GM12878 (cell line): ENCODE data around the gene NOC4L. TPM values are rescaled to one million over a fixed set of nuclear protein-coding genes. Genes with fewer than 3 reads are reported as not detected.

Experiments
- polyA plus RNA-seq, 11 experiments: library from polyadenylated mRNA; depleted of rRNA in 4 of 11; unstranded in 6 of 11; stranded (reverse) in 5 of 11; fragments of >200 nt; fragmentation: Nextera tagmentation in 4 of 11; fragmentation: Illumina TruSeq in 1 of 11; extraction: Ambion mirVana in 4 of 11; extraction: Trizol in 1 of 11; gene quantifications; 1 replicate in 1 of 11; 2 replicates in 10 of 11; pipeline versions ENCODE4 v1.2.1 to v1.2.3, GENCODE V29; 2011 to 2016; ENCODE audit warnings: inconsistent platforms in 2 of 11, missing spikeins in 2 of 11, low read depth in 1 of 11
- small RNA-seq: library from RNA; depleted of rRNA; stranded (forward); fragments of <200 nt; gene quantifications from one replicate; pipeline ENCODE3, GENCODE V24; 2014
- total RNA-seq, 4 experiments: library from RNA; depleted of rRNA in 3 of 4; stranded (reverse); fragments of >200 nt in 3 of 4; fragmentation: Illumina TruSeq in 1 of 4; extraction: Trizol in 1 of 4; gene quantifications; 2 replicates each; pipeline versions ENCODE4 v1.2.1 to v1.2.3, GENCODE V29; 2013 to 2021

The NOC4L gene
- total and polyA plus RNA-seq, 10 of the 15 experiments (the other 5 are each of a cell fraction or from before 2014, with no cell fraction given): 0.72 to 68.2 (median 15.2) TPM

Small RNAs within 50 kb of the gene (small RNA-seq; reads per million reads assigned to genes)
- gene AC138466.3: not detected

Other genes starting within 250 kb of the NOC4L start
- 1.9 and 2.0 TPM in 2 replicates for gene ULK1, start 249.8 kb upstream of the NOC4L start, total RNA-seq (2014; rRNA removed)
- 1.2 and 1.8 TPM in 2 replicates for gene ULK1, start 249.8 kb upstream of the NOC4L start, total RNA-seq (2014; rRNA removed; fragmentation: Illumina TruSeq; extraction: Trizol)
- 14.1 and 15.8 TPM in 2 replicates for gene ULK1, start 249.8 kb upstream of the NOC4L start, total RNA-seq (2021)
- 1.3 and 2.0 TPM in 2 replicates for gene ULK1, start 249.8 kb upstream of the NOC4L start, polyA plus RNA-seq (2011; rRNA removed)
- gene ULK1, start 249.8 kb upstream of the NOC4L start, polyA plus RNA-seq (2014; fragmentation: Illumina TruSeq; extraction: Trizol): 0.57 and 1.7 TPM in 2 replicates
- gene ULK1, start 249.8 kb upstream of the NOC4L start, polyA plus RNA-seq (2014; fragmentation: Nextera tagmentation; extraction: Ambion mirVana): under 1 TPM; 0.13 to 0.55 TPM
- gene ULK1, start 249.8 kb upstream of the NOC4L start, polyA plus RNA-seq (2014; rRNA removed): 7.7 and 9.4 TPM in 2 replicates
- 1 to 10 TPM in 1 of 2 experiments, under 1 TPM in 1; 0.87 to 1.1 TPM for gene ULK1, start 249.8 kb upstream of the NOC4L start, polyA plus RNA-seq (2016; fragmentation: Nextera tagmentation; extraction: Ambion mirVana)
- 28.7 and 33.5 TPM in 2 replicates for gene PUS1, start 215.2 kb upstream of the NOC4L start, total RNA-seq (2014; rRNA removed)
- 13.7 and 14.9 TPM in 2 replicates for gene PUS1, start 215.2 kb upstream of the NOC4L start, total RNA-seq (2014; rRNA removed; fragmentation: Illumina TruSeq; extraction: Trizol)
- 66.4 and 74.2 TPM in 2 replicates for gene PUS1, start 215.2 kb upstream of the NOC4L start, total RNA-seq (2021)
- gene PUS1, start 215.2 kb upstream of the NOC4L start, polyA plus RNA-seq (2011; rRNA removed): 12.6 and 23.2 TPM in 2 replicates
- gene PUS1, start 215.2 kb upstream of the NOC4L start, polyA plus RNA-seq (2014; fragmentation: Illumina TruSeq; extraction: Trizol): 7.6 and 17.3 TPM in 2 replicates
- 1 to 10 TPM; 1.3 to 5.5 TPM for gene PUS1, start 215.2 kb upstream of the NOC4L start, polyA plus RNA-seq (2014; fragmentation: Nextera tagmentation; extraction: Ambion mirVana)
- gene PUS1, start 215.2 kb upstream of the NOC4L start, polyA plus RNA-seq (2014; rRNA removed): 42.5 and 62.4 TPM in 2 replicates
- gene PUS1, start 215.2 kb upstream of the NOC4L start, polyA plus RNA-seq (2016; fragmentation: Nextera tagmentation; extraction: Ambion mirVana): 10 to 100 TPM; 27.7 to 37.7 TPM
- 6.2 and 6.9 TPM in 2 replicates for gene EP400, start 194.5 kb upstream of the NOC4L start, total RNA-seq (2014; rRNA removed)
- gene EP400, start 194.5 kb upstream of the NOC4L start, total RNA-seq (2014; rRNA removed; fragmentation: Illumina TruSeq; extraction: Trizol): 4.7 and 5.5 TPM in 2 replicates
- gene EP400, start 194.5 kb upstream of the NOC4L start, total RNA-seq (2021): 39.4 and 44.2 TPM in 2 replicates
- gene EP400, start 194.5 kb upstream of the NOC4L start, polyA plus RNA-seq (2011; rRNA removed): 3.8 and 4.1 TPM in 2 replicates
- 19.2 and 20.7 TPM in 2 replicates for gene EP400, start 194.5 kb upstream of the NOC4L start, polyA plus RNA-seq (2014; fragmentation: Illumina TruSeq; extraction: Trizol)
- 1 to 10 TPM; 4.0 to 6.4 TPM for gene EP400, start 194.5 kb upstream of the NOC4L start, polyA plus RNA-seq (2014; fragmentation: Nextera tagmentation; extraction: Ambion mirVana)
- gene EP400, start 194.5 kb upstream of the NOC4L start, polyA plus RNA-seq (2014; rRNA removed): 15.9 and 22.1 TPM in 2 replicates
- gene EP400, start 194.5 kb upstream of the NOC4L start, polyA plus RNA-seq (2016; fragmentation: Nextera tagmentation; extraction: Ambion mirVana): 10 to 100 TPM in 1 of 2 experiments, 1 to 10 TPM in 1; 9.8 to 11.7 TPM
- gene DDX51, start 138 bp upstream of the NOC4L start, total RNA-seq (2014; rRNA removed): 12.9 and 16.2 TPM in 2 replicates
- gene DDX51, start 138 bp upstream of the NOC4L start, total RNA-seq (2014; rRNA removed; fragmentation: Illumina TruSeq; extraction: Trizol): 7.5 and 8.1 TPM in 2 replicates
- 27.7 and 29.1 TPM in 2 replicates for gene DDX51, start 138 bp upstream of the NOC4L start, total RNA-seq (2021)
- 4.6 and 9.4 TPM in 2 replicates for gene DDX51, start 138 bp upstream of the NOC4L start, polyA plus RNA-seq (2011; rRNA removed)
- gene DDX51, start 138 bp upstream of the NOC4L start, polyA plus RNA-seq (2014; fragmentation: Illumina TruSeq; extraction: Trizol): 7.3 and 10.5 TPM in 2 replicates
- gene DDX51, start 138 bp upstream of the NOC4L start, polyA plus RNA-seq (2014; fragmentation: Nextera tagmentation; extraction: Ambion mirVana): 1 to 10 TPM in 1 of 2 experiments, under 1 TPM in 1; 0.97 to 1.6 TPM
- gene DDX51, start 138 bp upstream of the NOC4L start, polyA plus RNA-seq (2014; rRNA removed): 24.9 and 26.7 TPM in 2 replicates
- gene DDX51, start 138 bp upstream of the NOC4L start, polyA plus RNA-seq (2016; fragmentation: Nextera tagmentation; extraction: Ambion mirVana): 10 to 100 TPM in 1 of 2 experiments, 1 to 10 TPM in 1; 1.7 to 10.3 TPM
- not detected in 2 replicates for gene GALNT9, start 185.1 kb downstream of the NOC4L start, total RNA-seq (2014; rRNA removed)
- not detected in 2 replicates for gene GALNT9, start 185.1 kb downstream of the NOC4L start, total RNA-seq (2014; rRNA removed; fragmentation: Illumina TruSeq; extraction: Trizol)
- not detected in 2 replicates for gene GALNT9, start 185.1 kb downstream of the NOC4L start, total RNA-seq (2021)
- 0.04 TPM in 1 of 2 replicates, not detected in the other for gene GALNT9, start 185.1 kb downstream of the NOC4L start, polyA plus RNA-seq (2011; rRNA removed)
- not detected in 2 replicates for gene GALNT9, start 185.1 kb downstream of the NOC4L start, polyA plus RNA-seq (2014; fragmentation: Illumina TruSeq; extraction: Trizol)
- gene GALNT9, start 185.1 kb downstream of the NOC4L start, polyA plus RNA-seq (2014; fragmentation: Nextera tagmentation; extraction: Ambion mirVana): not detected
- gene GALNT9, start 185.1 kb downstream of the NOC4L start, polyA plus RNA-seq (2014; rRNA removed): not detected in 2 replicates
- gene GALNT9, start 185.1 kb downstream of the NOC4L start, polyA plus RNA-seq (2016; fragmentation: Nextera tagmentation; extraction: Ambion mirVana): not detected